GM12872 (cell line): Measurements from ENCODE around the gene RABGAP1L.

Experiments used
- TF ChIP-seq, protein P1 (sequence below): IDR thresholded peaks from 3 replicates; pipeline ENCODE4 v1.5.1; 2011; ENCODE audit warnings: low read depth, mild to moderate bottlenecking, low read length, moderate library complexity; ENCODE audit not compliant: insufficient read depth

The RABGAP1L gene

DNA sequence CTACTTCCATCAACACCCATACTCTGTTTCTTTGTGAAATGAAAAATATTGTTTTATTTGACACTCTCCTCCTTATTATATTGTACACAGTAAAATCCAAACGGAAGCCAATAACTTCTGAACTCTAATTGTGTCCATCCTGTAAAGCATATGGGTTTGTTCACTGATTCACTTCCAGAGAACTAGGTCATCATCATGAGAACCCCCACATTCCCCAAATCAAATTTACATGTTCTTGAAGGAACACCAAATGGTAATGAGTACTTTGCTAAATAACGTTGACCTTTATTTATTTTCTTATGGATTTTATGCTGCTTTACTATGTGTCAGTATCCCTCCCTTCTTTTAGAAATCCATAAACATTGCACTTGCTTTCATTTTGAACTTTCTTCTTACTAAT, 627.0 kb downstream of the RABGAP1L start:
- TF ChIP-seq, protein P1, sequence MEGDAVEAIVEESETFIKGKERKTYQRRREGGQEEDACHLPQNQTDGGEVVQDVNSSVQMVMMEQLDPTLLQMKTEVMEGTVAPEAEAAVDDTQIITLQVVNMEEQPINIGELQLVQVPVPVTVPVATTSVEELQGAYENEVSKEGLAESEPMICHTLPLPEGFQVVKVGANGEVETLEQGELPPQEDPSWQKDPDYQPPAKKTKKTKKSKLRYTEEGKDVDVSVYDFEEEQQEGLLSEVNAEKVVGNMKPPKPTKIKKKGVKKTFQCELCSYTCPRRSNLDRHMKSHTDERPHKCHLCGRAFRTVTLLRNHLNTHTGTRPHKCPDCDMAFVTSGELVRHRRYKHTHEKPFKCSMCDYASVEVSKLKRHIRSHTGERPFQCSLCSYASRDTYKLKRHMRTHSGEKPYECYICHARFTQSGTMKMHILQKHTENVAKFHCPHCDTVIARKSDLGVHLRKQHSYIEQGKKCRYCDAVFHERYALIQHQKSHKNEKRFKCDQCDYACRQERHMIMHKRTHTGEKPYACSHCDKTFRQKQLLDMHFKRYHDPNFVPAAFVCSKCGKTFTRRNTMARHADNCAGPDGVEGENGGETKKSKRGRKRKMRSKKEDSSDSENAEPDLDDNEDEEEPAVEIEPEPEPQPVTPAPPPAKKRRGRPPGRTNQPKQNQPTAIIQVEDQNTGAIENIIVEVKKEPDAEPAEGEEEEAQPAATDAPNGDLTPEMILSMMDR, result no peak

DNA sequence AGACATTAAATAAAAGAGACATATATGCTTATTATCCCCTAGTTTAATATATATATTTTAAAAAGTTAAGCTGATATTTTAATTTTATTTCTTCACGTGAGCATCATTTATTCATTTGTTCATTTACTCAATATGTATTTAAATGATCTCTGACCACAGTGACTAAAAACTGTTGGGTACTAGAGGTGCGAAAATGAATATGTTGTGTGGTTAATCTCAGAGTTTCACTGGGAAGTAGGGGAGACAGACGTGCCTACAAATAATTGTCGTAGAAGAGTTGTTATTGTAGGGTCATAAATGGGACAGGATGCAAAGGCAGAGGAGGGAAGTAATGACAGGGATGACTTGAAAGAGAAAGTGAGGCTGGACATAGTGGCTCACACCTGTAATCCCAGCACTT, 627.4 kb downstream of the RABGAP1L start:
- TF ChIP-seq, protein P1, result no peak

DNA sequence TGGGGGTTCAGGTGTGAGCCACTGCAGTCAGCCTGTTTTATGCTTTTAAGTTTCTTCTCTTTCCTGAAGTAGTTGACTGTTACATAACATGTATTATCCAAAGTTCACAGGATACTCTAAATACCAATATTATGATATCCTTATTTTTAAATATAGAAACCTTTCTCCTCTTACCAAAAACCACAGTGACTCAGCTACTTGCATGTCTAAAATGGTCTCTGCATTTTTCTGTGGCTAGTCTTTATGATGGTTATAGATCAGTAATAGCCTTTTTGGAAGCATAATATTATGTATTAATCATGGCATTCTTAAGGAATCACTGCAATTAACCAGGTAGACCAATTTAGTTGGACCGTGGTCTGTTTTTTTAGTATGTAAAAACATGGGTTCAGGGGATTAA, 629.7 kb downstream of the RABGAP1L start:
- TF ChIP-seq, protein P1, result no peak

DNA sequence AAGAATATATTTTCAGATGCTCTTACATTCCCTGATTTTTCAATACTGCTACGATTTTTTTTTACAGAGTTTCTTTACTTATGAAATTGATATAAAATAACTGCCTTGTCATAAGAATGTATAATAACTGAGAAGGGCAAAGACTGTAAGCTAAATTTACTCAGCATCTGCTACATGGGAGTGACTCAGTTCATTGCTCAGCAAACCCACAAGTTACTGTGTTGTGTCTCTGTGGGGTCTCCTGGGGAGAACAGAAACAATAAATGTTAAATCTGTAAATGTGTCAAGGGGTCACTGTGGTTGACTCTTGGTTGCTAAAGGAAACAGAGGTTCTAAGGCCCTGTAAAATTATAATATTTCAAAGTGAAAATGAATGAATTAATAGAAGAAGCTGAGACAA, 630.1 kb downstream of the RABGAP1L start:
- TF ChIP-seq, protein P1, result no peak

DNA sequence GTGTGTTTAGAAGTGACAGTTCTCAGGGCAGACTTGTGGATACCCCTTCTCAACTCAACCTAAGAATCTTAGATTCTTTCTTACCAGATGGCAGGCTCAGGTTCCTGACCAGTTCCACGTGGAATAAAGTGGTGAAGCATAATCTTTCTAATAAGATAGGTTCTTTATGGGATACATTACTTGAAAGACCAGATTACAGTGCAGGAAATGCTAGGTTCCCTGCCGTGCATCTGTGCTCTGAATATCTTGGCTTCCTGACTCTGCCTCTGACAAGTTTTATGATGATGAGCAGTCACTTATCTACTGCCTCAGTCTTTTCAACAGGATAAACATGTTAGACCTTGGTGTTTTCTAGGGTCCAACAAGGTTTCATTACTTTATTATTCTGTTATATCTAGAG, 632.5 kb downstream of the RABGAP1L start:
- TF ChIP-seq, protein P1, result no peak

DNA sequence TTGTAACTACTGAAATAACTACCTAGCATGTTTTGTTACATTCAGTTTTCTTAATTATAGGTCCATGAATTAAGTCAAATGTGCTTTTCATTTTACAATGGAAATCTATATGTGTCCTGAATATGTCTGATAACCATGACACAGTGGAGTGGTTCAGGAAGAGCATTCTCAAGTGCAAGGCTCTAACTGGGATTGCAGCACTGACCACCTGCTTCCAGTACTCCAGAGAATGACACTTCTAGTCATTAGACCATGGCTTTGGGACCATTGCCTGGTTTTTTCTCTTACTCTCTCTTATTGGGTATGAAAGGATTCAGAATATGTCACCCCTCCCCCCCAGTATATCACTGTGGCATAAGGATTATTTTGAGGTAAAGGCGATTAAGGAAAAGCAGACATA, 635.5 kb downstream of the RABGAP1L start:
- TF ChIP-seq, protein P1, result no peak

DNA sequence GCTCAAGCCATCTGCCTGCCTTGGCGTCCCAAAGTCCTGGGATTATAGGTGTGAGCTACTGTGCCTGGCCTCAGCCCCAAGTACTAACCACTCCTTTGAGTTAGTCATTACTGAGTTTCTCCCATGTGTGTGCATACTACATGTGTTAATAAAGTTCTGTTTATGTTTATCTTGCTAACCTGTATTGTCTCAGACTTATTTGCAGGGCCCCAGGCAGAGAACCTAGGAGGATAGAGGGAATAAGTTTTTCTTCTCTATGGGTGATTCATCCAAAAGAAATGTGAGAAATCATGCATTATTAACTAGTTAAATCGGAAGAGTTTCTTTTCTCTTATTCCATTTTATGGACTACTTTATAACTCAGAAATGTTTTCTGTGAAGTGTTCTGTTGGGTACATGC, 636.5 kb downstream of the RABGAP1L start:
- TF ChIP-seq, protein P1, result no peak

DNA sequence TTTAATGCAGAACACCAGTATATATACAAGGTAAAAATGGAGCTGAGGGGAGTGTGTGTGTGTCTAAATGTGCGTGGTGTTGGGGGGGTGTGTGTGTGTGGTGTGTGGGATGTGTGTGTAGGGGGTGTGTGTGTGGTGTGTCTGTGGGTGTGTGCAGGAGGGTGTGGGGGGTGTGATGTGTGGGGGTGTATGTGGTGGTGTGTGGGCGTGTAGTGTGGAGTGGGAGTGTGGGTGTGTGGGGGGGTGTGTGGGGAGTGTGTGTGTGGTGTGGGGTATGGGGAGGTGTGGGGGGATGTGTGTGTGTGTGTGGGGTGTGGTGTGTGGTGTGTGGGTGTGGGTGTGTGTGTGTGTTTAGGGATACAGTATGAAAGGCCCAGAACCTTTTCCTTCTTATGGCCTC, 638.1 kb downstream of the RABGAP1L start:
- TF ChIP-seq, protein P1, result no peak
